Jurkat, Clone E6-1 (cell line): Measurements from ENCODE around the gene CLDN6.

Experiments
- DNase-seq: peaks from one replicate; pipeline ENCODE4 v3.0.0-alpha.2; 2011; ENCODE audit warnings: low read depth, low spot score
- H3K4me3 ChIP-seq: 2 replicates; pipeline ENCODE4 v1.5.1; 2011; ENCODE audit warnings: mild to moderate bottlenecking, low read length, control low read depth, moderate library complexity

CLDN6 gene

GRCh38 chr16:3020247-3020603, 2.2 kb upstream of the CLDN6 start, which contains the start of gene TNFRSF12A:
Gene TNFRSF12A, plus strand, starts transcription at chr16:3020368. Its CDS starts 30 bp downstream, at chr16:3020398.
- peak; percentile 35 for DNase-seq
- H3K4me3 ChIP-seq, result peak within 1 kb of the TSS; percentile 63

DNA sequence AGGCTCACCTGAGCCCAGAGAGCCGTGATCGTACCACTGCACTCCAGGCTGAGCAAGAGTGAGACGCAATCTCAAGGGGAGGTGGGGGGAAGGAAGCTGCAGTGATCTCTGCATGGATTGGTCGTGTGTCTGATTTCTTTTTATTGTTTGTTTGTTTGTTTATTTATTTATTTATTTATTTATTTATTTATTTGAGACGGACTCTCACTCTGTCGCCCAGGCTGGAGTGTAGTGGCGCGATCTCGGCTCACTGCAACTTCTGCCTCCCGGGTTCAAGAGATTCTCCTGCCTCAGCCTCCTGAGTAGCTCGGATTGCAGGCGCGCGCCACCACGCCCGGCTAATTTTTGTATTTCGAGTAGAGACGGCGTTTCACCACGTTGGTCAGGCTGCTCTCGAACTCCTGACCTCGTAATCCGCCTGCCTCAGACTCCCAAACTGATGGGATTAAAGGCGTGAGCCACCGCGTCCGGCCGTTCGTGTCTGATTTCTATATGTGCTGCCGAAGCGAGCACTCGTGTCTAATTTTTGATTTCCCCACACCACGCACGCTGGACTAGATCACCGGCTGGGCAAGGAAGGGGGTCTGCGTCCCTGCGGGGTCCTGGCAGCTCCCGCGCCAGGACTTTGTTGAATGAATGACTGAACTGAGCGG, 1.7 kb upstream of the CLDN6 start:
- peak overlapping the region; percentile 63 for H3K4me3 ChIP-seq
- no peak for DNase-seq

DNA sequence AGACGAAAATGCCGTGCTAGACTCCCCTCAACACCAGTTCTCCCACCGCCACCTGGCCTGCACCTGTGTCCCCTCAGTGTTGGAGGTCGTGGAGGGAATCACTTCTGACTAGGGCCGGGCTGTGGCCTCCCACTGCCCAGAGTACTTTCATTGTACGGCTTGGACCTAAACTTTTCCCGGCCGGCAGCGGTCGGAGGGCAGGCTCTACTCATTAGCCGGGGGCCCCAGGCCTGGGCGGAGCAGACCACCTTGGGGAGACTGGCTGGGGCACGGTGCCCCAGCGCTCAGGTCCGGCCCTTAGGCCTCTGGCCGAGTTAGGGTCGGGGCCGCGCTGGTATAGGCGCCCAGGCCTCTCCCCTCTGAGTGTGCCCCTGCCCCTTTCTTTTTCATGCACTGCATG, 639 bp downstream of the CLDN6 start:
- no peak for DNase-seq
- H3K4me3 ChIP-seq, result no peak overlapping the region

DNA sequence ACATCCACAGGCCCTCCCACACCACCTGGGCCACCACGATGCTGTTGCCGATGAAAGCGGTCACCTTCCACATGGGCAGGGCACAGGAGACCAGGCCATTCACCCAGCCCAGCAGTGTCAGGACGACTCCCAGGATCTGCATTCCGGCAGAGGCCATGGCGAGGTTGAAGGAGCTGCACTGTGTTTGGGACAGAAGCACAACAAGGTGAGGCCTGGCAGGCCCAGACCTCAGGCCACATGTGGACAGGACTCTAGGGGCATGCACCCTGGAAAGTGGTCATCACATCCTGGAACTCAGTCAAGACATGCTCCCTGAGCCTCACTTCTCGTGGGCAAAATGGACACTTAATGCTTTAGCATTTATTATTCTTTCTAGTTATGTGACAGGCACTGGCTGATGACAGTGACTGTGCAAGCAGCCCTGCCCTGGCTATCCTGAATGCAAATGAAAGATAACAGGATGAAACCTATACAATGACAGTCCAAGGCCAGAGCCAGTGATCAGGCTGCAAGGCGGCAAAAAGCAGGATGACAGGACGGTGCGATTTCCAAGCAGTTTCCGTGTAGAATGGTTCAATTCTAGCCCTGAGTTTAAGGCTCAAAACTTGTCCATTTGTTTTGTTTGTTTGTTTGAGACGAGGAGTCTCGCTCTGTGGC, 2.0 kb downstream of the CLDN6 start:
- H3K4me3 ChIP-seq, result no peak overlapping the region
- DNase-seq, result no peak

- H3K4me3 ChIP-seq, result no peak overlapping the region
- DNase-seq, result no peak
Observed at GRCh38 chr16:3014971-3015370, 3.0 kb downstream of the CLDN6 start.

GRCh38 chr16:3013998-3014690, 3.8 kb downstream of the CLDN6 start:
- H3K4me3 ChIP-seq, result no peak overlapping the region
- no peak for DNase-seq

DNA sequence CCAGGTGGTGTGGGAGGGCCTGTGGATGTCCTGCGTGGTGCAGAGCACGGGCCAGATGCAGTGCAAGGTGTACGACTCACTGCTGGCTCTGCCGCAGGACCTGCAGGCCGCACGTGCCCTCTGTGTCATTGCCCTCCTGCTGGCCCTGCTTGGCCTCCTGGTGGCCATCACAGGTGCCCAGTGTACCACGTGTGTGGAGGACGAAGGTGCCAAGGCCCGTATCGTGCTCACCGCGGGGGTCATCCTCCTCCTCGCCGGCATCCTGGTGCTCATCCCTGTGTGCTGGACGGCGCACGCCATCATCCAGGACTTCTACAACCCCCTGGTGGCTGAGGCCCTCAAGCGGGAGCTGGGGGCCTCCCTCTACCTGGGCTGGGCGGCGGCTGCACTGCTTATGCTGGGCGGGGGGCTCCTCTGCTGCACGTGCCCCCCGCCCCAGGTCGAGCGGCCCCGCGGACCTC, 4.5 kb downstream of the CLDN6 start:
- H3K4me3 ChIP-seq, result no peak overlapping the region
- DNase-seq, result no peak

- no peak within 1 kb of the TSS for H3K4me3 ChIP-seq
- DNase-seq, result no peak
Observed at GRCh38 chr16:3012828-3013420, 5.1 kb downstream of the CLDN6 start, which contains the start of gene CLDN9. Gene CLDN9, plus strand, starts transcription at chr16:3012923. Its CDS starts 440 bp downstream, at chr16:3013363.

GRCh38 chr16:3012246-3012645, 5.7 kb downstream of the CLDN6 start:
- H3K4me3 ChIP-seq, result no peak overlapping the region
- no peak for DNase-seq

GRCh38 chr16:3010510-3010909, 7.5 kb downstream of the CLDN6 start:
- no peak for DNase-seq
- no peak overlapping the region for H3K4me3 ChIP-seq

GRCh38 chr16:3009568-3010390, 8.2 kb downstream of the CLDN6 start:
- no peak overlapping the region for H3K4me3 ChIP-seq
- no peak for DNase-seq

DNA sequence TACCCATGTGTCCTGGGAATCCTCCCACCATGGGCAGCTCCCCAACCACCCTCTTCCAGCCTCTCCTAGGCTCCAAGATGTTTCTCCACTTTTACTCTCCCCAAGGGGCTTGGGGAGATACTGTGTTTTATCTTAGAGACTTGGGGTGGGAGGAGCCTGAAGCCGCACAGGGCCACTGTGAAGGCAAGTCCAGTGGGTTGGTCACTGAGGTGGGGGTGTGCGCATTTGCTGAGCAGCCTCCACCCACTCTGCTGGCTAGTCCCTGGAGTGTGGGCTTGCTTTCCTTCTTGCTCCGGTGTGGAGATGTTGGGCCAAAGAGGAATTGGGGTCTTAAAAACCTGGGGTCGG, 9.3 kb downstream of the CLDN6 start:
- no peak for DNase-seq

GRCh38 chr16:3007957-3008689, 9.9 kb downstream of the CLDN6 start:
- DNase-seq, result peak; percentile 48
- H3K4me3 ChIP-seq, result no peak overlapping the region

More for the DNA sequence above, 9.3 kb downstream of the CLDN6 start:
- H3K4me3 ChIP-seq, result no peak overlapping the region

GRCh38 chr16:3007059-3007956, 10.7 kb downstream of the CLDN6 start:
- H3K4me3 ChIP-seq, result no peak overlapping the region
- no peak for DNase-seq

DNA sequence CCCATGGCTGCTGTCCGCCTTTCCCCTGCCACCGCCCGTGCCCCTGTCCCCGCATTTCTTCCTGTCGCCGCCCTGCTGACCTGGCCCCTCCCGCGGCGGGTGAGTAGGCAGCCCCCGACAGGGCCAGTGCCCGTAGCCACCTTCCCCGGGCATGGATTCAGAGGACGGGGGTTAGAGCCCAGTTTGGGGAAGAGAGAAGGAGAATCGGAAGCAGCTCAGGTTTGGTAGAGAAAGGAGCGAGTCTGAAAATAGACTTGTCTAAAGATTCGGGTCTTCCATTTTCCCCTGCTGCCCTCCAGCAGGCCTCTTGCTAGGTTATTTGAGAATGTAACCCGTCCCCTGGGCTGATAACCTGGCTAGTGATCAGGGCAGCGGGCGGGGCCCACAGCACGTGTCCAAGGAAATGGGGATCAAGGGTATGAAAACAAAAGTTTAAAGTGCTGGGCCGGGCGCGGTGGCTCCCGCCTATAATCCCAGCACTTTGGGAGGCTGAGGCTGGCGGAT, 13.2 kb downstream of the CLDN6 start:
- H3K4me3 ChIP-seq, result no peak overlapping the region
- DNase-seq, result no peak

- no peak overlapping the region for H3K4me3 ChIP-seq
- DNase-seq, result no peak
Observed at GRCh38 chr16:3004319-3004718, 13.7 kb downstream of the CLDN6 start.

DNA sequence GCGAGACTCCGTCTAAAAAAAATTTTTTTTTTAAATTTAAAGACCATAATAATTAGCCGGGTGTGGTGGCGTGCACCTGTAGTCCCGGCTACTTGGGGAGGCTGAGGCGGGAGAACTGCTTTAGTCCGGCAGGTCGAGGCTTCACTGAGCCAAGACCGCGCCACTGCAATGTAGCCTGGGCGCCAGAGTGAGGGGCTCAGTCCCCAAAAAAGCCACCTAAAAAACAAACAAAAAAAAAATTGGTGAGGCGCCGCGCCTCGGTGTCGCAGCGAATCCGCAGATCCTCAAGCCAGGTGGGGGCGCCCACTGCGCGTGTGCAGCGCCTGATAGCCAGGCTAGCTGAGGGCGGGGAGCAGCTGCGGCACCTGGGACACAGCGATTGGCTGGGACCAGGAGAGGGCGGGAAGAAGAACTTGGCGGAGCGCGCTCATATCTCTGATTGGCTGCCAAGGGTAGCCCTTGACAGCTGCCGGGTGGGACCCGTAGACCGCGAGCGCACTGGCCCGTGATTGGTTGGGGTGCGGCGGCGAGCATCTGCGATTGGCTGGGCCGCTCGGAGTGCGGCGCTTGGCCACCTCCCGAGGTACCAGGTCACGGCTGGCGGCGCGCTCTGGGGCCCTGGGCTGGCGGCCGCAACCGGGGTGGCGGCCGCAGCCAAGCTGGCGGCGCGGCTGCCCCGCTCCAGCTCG, 14.3 kb downstream of the CLDN6 start:
- no peak overlapping the region for H3K4me3 ChIP-seq
- peak; percentile 99 for DNase-seq
